GM12891 (cell line): ENCODE results near the gene HRC.

Experiments
- POLR2AphosphoS5 ChIP-seq: IDR thresholded peaks from 2 replicates; pipeline ENCODE4 v1.6.1; 2011; ENCODE audit warnings: low read depth, low read length, control low read depth
- TAF1 ChIP-seq: IDR thresholded peaks from 2 replicates; pipeline ENCODE4 v1.6.1; 2011; ENCODE audit warnings: low read depth, low read length, control low read depth

DNA sequence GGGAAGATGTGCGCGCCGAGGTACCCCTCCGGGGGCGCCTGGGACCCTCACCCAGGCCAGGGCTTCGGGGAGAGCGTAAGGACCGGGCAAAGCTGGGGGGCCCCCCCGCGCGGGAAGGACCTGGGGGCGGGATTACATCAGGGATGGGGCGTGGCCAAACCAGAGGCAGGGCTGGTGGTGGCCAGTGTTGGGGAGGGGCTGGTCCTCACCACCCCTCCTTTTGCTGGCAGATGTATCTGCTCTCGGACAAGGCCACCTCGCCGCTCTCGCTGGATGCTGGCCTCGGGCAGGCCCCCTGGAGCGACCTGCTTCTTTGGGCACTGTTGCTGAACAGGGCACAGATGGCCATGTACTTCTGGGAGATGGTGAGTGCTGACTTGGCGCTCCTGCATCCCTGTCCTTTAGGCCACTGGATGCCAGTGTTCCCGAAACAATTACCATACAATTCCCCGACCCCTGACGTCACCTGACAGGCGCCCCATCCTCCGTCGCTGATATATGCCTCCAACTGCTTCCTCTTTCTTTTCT lies 27.7 kb upstream of the HRC start:
- TF ChIP-seq POLR2AphosphoS5 (no peak), TAF1 (no peak)
